HepG2 (cell line): Measurements from ENCODE around the gene CDC26. TPM values are rescaled to one million over a fixed set of nuclear protein-coding genes. Genes with fewer than 3 reads are reported as not detected.

Experiments used
- ATF1 ChIP-seq: IDR thresholded peaks from 2 replicates; pipeline ENCODE4 v1.6.1; 2016; ENCODE audit warnings: mild to moderate bottlenecking, control low read depth
- ATF7 ChIP-seq, 2 experiments: fragments of 450-650 bp in 1 of 2; sonication (generic) in 1 of 2; formaldehyde crosslinking in 1 of 2; IDR thresholded peaks; 2 replicates each; pipeline versions ENCODE4 v1.4.0 to v1.6.1; 2016 to 2020; ENCODE audit warnings: antibody characterized with exemption in 1 of 2, mild to moderate bottlenecking in 1 of 2, missing genetic modification reagents in 1 of 2
- FOXC1 ChIP-seq: sonication (generic); formaldehyde crosslinking; IDR thresholded peaks from 2 replicates; pipeline ENCODE4 v1.8.0; 2022; ENCODE audit warnings: mild to moderate bottlenecking, missing genetic modification reagents, borderline replicate concordance
- GATAD1 ChIP-seq: IDR thresholded peaks from 2 replicates; pipeline ENCODE4 v1.6.1; 2016; ENCODE audit warnings: missing genetic modification reagents, missing compliant biosample characterization
- HNF4A ChIP-seq: sonication (generic); formaldehyde crosslinking; IDR thresholded peaks from 2 replicates; pipeline ENCODE4 v1.4.0; 2020; ENCODE audit warnings: missing genetic modification reagents
- HNRNPH1 ChIP-seq: fragments of 200-400 bp; formaldehyde crosslinking; optimal IDR thresholded peaks from 2 replicates; pipeline ENCODE3; 2017; ENCODE audit warnings: mild to moderate bottlenecking, low read depth, low read length
- JUN ChIP-seq: sonication (generic); formaldehyde crosslinking; IDR thresholded peaks from 2 replicates; pipeline ENCODE4 v1.4.0; 2020; ENCODE audit warnings: mild to moderate bottlenecking, missing genetic modification reagents
- JUNB ChIP-seq: sonication (generic); formaldehyde crosslinking; IDR thresholded peaks from 2 replicates; pipeline ENCODE4 v1.8.0; 2022; ENCODE audit warnings: missing genetic modification reagents, mild to moderate bottlenecking, borderline replicate concordance
- MEIS2 ChIP-seq: sonication (generic); formaldehyde crosslinking; IDR thresholded peaks from 2 replicates; pipeline ENCODE4 v1.9.0; 2021; ENCODE audit warnings: mild to moderate bottlenecking, missing genetic modification reagents
- NFE2L2 ChIP-seq: fragments of 150-350 bp; IDR thresholded peaks from 2 replicates; pipeline ENCODE4 v1.6.1; 2014; ENCODE audit warnings: low read length
- NFIC ChIP-seq: IDR thresholded peaks from 2 replicates; pipeline ENCODE4 v1.6.1; 2012; ENCODE audit warnings: mild to moderate bottlenecking, low read length, inconsistent platforms
- NFKB2 ChIP-seq: sonication (generic); formaldehyde crosslinking; IDR thresholded peaks from 2 replicates; pipeline ENCODE4 v1.4.0; 2020; ENCODE audit warnings: missing genetic modification reagents, borderline replicate concordance
- PITX1 ChIP-seq: sonication (generic); formaldehyde crosslinking; IDR thresholded peaks from 2 replicates; pipeline ENCODE4 v1.5.1; 2020; ENCODE audit warnings: mild to moderate bottlenecking, missing genetic modification reagents
- TAF1 ChIP-seq: sonication (generic); formaldehyde crosslinking; IDR thresholded peaks from 2 replicates; pipeline ENCODE4 v1.4.0; 2020; ENCODE audit warnings: missing genetic modification reagents
- TGIF2 ChIP-seq: IDR thresholded peaks from 2 replicates; pipeline ENCODE4 v1.6.1; 2016; ENCODE audit warnings: control low read depth, missing compliant biosample characterization
- ZBTB1 ChIP-seq: sonication (generic); formaldehyde crosslinking; IDR thresholded peaks from 2 replicates; pipeline ENCODE4 v1.4.0; 2020; ENCODE audit warnings: missing genetic modification reagents, borderline replicate concordance
- ZFP36 ChIP-seq: fragments of 150-350 bp; IDR thresholded peaks from 2 replicates; pipeline ENCODE4 v1.6.1; 2018; ENCODE audit warnings: borderline replicate concordance, low read length, low read depth; ENCODE audit not compliant: partially characterized antibody
- ZFP90 ChIP-seq: sonication (generic); formaldehyde crosslinking; IDR thresholded peaks from 2 replicates; pipeline ENCODE4 v1.8.0; 2022; ENCODE audit warnings: missing genetic modification reagents, mild to moderate bottlenecking, inconsistent platforms, borderline replicate concordance
- ZFYVE20 ChIP-seq: sonication (generic); formaldehyde crosslinking; IDR thresholded peaks from 2 replicates; pipeline ENCODE4 v1.8.0; 2023; ENCODE audit warnings: low read depth, mild to moderate bottlenecking, moderate library complexity, missing genetic modification reagents, borderline replicate concordance
- ZMYM2 ChIP-seq: sonication (generic); formaldehyde crosslinking; IDR thresholded peaks from 2 replicates; pipeline ENCODE4 v1.8.0; 2022; ENCODE audit warnings: mild to moderate bottlenecking, missing genetic modification reagents
- ZNF839 ChIP-seq: sonication (generic); formaldehyde crosslinking; IDR thresholded peaks from 2 replicates; pipeline ENCODE4 v1.4.0; 2020; ENCODE audit warnings: missing genetic modification reagents, mild to moderate bottlenecking, borderline replicate concordance
- polyA plus RNA-seq, 8 experiments: library from polyadenylated mRNA; depleted of rRNA in 3 of 8; stranded (reverse) in 7 of 8; unstranded in 1 of 8; fragments of >200 nt; fragmentation: Illumina TruSeq in 4 of 8; extraction: Trizol in 4 of 8; gene quantifications; 2 replicates each; pipeline versions ENCODE4 v1.2.1 to v1.2.3, GENCODE V29; 2011 to 2016; ENCODE audit warnings: low read depth in 4 of 8, missing spikeins in 1 of 8, mixed read lengths in 1 of 8; ENCODE audit not compliant: insufficient read depth in 1 of 8
- total RNA-seq, 5 experiments: library from RNA; depleted of rRNA; stranded (reverse); fragments of >200 nt; fragmentation: Illumina TruSeq; extraction: Trizol; gene quantifications; 2 replicates each; pipeline ENCODE4 v1.2.3, GENCODE V29; 2016; ENCODE audit warnings: low read depth in 1 of 5
- TF ChIP-seq, protein P1 (sequence below): sonication (generic); formaldehyde crosslinking; IDR thresholded peaks from 2 replicates; pipeline ENCODE4 v1.5.1; 2020; ENCODE audit warnings: missing genetic modification reagents, mild to moderate bottlenecking, borderline replicate concordance
- TF ChIP-seq, protein P2 (sequence below): fragments of 450-650 bp; IDR thresholded peaks from 2 replicates; pipeline ENCODE4 v1.6.1; 2017
- TF ChIP-seq, protein P3 (sequence below): sonication (generic); formaldehyde crosslinking; IDR thresholded peaks from 2 replicates; pipeline ENCODE4 v1.4.0; 2020; ENCODE audit warnings: missing genetic modification reagents, borderline replicate concordance

Gene CDC26
- total and polyA plus RNA-seq, 2 of the 13 experiments (the other 11 are each of a cell fraction or from before 2014, with no cell fraction given), result 26.6 to 57.9 TPM

DNA sequence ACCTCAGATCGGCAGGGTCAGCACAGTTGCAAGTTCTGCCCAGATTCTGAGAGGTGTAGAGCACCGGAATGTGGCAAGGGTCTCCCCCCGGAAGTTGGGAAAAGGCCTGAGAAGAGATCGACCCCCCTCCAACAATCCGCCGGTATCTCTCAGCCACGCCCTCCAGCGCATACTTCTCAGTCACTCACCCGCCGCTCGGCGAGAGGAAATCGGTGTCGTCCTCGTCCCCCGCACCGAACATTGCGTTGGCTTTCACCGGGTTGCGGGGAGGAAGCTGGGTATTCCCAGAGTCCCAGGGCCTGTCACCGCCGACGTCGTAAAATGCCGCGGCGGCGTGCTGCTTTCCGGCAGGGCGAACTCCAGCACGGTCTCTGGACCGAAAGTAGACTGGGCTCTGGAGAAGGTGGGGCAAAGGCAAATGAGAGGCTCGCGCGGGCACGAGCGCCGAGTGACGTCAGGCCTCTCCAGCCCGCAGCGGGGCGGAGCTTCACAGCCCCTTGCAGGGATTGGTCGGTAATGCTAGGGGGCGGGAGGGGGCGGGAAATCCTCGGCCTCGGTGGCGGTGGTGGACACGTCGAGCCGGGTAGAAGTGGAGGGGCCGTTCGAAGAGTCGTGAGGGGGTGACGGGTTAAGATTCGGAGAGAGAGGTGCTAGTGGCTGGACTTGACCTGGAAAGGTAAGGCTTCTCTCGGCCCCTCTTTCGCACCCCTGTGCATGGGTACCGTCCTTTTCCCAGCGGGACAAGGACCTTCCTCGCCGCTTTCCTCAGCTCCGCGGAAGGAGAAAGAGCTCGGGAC is 54.2 kb downstream of the CDC26 start, which contains the start of the genes FKBP15 and SLC31A1 (continued):
- TF ChIP-seq ZFP36 (no peak), JUNB (CRISPR knock-in tag) (no peak), GATAD1 (peak; percentile 97), TAF1 (CRISPR knock-in tag) (peak; percentile 84), NFE2L2 (no peak), ZBTB1 (CRISPR knock-in tag) (peak; percentile 95; the same call in 1 of the 2 replicates), ATF7 (IDR thresholded peaks at IDR 0.05) (peak; percentile 87), ATF7 (CRISPR knock-in tag; IDR thresholded peaks at IDR 0.05) (peak; percentile 52; the same call in 1 of the 2 replicates), PITX1 (CRISPR knock-in tag) (peak; percentile 52; the same call in 1 of the 2 replicates), HNF4A (CRISPR knock-in tag) (peak; percentile 86), NFIC (no peak), MEIS2 (no peak), ZMYM2 (no peak), ATF1 (CRISPR knock-in tag) (peak; percentile 84), ZFYVE20 (CRISPR knock-in tag) (no peak), NFKB2 (CRISPR knock-in tag) (peak; percentile 29; the same call in 1 of the 2 replicates), JUN (CRISPR knock-in tag) (peak; percentile 80), TGIF2 (CRISPR knock-in tag) (no peak; the same call in 1 of the 2 replicates), ZFP90 (CRISPR knock-in tag) (peak; percentile 47; the same call in 1 of the 2 replicates), FOXC1 (CRISPR knock-in tag) (peak; percentile 86), ZNF839 (CRISPR knock-in tag) (no peak; the same call in 1 of the 2 replicates), HNRNPH1 (no peak)
- TF ChIP-seq, protein P1, sequence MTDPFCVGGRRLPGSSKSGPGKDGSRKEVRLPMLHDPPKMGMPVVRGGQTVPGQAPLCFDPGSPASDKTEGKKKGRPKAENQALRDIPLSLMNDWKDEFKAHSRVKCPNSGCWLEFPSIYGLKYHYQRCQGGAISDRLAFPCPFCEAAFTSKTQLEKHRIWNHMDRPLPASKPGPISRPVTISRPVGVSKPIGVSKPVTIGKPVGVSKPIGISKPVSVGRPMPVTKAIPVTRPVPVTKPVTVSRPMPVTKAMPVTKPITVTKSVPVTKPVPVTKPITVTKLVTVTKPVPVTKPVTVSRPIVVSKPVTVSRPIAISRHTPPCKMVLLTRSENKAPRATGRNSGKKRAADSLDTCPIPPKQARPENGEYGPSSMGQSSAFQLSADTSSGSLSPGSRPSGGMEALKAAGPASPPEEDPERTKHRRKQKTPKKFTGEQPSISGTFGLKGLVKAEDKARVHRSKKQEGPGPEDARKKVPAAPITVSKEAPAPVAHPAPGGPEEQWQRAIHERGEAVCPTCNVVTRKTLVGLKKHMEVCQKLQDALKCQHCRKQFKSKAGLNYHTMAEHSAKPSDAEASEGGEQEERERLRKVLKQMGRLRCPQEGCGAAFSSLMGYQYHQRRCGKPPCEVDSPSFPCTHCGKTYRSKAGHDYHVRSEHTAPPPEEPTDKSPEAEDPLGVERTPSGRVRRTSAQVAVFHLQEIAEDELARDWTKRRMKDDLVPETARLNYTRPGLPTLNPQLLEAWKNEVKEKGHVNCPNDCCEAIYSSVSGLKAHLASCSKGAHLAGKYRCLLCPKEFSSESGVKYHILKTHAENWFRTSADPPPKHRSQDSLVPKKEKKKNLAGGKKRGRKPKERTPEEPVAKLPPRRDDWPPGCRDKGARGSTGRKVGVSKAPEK (CRISPR knock-in tag), result no peak
- TF ChIP-seq, protein P2, sequence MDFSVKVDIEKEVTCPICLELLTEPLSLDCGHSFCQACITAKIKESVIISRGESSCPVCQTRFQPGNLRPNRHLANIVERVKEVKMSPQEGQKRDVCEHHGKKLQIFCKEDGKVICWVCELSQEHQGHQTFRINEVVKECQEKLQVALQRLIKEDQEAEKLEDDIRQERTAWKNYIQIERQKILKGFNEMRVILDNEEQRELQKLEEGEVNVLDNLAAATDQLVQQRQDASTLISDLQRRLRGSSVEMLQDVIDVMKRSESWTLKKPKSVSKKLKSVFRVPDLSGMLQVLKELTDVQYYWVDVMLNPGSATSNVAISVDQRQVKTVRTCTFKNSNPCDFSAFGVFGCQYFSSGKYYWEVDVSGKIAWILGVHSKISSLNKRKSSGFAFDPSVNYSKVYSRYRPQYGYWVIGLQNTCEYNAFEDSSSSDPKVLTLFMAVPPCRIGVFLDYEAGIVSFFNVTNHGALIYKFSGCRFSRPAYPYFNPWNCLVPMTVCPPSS, result no peak
- TF ChIP-seq, protein P3, sequence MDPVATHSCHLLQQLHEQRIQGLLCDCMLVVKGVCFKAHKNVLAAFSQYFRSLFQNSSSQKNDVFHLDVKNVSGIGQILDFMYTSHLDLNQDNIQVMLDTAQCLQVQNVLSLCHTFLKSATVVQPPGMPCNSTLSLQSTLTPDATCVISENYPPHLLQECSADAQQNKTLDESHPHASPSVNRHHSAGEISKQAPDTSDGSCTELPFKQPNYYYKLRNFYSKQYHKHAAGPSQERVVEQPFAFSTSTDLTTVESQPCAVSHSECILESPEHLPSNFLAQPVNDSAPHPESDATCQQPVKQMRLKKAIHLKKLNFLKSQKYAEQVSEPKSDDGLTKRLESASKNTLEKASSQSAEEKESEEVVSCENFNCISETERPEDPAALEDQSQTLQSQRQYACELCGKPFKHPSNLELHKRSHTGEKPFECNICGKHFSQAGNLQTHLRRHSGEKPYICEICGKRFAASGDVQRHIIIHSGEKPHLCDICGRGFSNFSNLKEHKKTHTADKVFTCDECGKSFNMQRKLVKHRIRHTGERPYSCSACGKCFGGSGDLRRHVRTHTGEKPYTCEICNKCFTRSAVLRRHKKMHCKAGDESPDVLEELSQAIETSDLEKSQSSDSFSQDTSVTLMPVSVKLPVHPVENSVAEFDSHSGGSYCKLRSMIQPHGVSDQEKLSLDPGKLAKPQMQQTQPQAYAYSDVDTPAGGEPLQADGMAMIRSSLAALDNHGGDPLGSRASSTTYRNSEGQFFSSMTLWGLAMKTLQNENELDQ, result no peak
